ENCODE results near the gene GPR25.

- TF ChIP-seq POLR2A (IDR thresholded peaks at IDR 0.05; ENCODE audit: low read depth, low read length) (no peak), POLR2AphosphoS5 (IDR thresholded peaks at IDR 0.05; ENCODE audit: low read depth, low read length) (no peak), SPI1 (IDR thresholded peaks at IDR 0.05; ENCODE audit: low read depth, low read length) (no peak), TAF1 (IDR thresholded peaks at IDR 0.05; ENCODE audit: low read depth, low read length) (no peak), PAX5 (IDR thresholded peaks at IDR 0.05; ENCODE audit: insufficient read depth, low read length, severe bottlenecking) (no peak), POU2F2 (IDR thresholded peaks at IDR 0.05; ENCODE audit: low read depth, low read length) (no peak)
Observed at GRCh38 chr1:200911361-200911760, 38.6 kb downstream of the GPR25 start.
